HG02759 (cell line): Measurements from ENCODE around the gene RARG.

Experiments used
- ATAC-seq: cut with Tn5 transposase; IDR thresholded peaks from one replicate; pipeline ENCODE4 v1.9.1; 2021; ENCODE audit warnings: mild to moderate bottlenecking, moderate library complexity; ENCODE audit not compliant: unreplicated experiment

Gene RARG

DNA sequence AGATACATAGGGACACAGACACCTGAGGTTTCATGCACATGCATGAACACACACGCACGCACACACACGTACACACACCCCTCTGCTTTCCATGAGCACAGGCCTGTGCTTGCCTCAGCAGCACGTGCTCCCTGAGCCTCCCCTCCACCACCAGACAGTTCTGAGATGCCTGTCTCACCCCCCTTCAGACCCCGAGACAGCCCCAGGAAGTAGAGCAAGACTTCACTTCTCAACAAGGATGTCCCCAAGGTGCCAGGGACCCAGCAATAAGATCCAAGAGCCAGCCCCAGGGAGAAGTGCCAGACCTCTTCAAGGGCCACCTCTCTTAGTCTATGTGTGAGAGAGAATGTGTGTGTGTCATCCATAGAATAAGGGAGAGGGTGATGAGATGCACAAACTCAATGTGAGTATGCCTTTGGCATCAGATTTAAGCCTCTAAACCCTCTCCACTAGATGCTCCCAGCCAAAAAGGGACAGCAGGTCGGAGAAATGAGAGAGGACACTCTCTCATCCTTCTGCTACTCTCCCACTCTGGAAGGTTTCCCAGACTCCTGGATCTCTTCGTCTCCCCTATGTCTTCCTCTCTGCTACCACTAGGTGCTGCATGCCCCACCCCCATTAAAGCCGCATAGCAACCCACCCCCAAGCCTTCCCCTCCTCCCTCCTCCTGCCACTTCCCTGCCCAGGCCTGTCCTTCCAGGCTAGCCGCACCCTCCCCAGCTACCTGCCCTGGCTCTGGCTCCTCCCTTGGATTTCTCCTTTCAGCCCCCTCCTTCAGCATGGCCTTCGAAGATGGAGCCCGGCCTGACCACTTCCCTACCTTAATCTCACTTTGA lies 7.7 kb downstream of the RARG start:
- ATAC-seq: no peak

DNA sequence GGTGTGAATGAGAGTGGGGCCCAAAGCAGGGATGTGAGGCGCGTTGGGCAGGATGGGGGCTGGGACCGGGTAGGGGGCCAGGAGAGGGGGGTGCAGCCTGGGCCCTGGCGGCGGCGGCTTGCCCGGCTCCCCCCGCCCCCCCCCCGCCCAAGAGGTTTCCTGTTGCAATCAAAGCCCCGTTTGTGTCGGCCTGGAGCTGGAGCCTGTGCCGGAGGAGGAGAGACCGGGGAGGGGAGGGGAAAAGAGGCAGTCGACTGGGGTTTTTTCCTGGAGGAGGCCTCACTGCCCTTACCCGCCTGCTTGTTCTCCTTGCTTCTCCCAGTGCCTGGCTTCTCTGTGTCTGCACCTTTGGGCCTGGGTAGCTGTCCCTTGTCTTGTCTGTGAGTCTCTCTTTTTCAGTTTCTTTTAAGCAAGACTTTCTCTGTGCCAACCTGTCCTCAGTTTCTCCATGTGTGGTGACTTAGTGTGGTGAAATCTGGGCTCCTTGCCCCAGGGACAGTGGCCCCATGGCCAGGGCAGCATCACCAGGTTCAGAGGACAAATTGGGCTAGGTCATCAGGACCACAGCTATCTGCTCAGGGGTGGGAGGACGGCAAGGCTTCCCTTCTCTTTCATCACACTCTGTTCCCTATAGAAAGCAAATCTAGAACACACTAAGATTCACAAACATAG lies 8.5 kb downstream of the RARG start:
- ATAC-seq: no peak

DNA sequence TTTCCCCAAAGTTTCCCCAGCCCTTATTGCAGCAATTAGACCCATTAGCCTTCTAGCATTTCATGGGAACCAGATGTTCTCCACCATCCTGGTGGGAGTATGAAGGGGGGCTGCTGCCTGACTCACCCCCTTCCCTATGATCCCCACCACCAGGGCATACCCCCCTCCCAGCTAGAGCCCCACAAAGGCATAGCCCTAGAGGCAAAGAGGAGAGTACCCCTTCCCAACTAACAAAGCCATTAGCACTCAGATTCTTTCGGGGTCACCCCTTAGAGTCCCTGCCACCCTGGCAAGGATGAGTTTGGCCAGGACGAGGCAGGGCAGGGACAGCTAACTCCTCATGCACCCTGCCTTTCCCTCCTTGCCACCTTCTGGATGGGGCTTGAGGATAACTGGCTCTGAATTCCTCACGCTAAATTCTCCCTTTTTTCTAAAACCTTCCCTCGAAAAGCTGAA lies 9.2 kb downstream of the RARG start:
- no peak for ATAC-seq

DNA sequence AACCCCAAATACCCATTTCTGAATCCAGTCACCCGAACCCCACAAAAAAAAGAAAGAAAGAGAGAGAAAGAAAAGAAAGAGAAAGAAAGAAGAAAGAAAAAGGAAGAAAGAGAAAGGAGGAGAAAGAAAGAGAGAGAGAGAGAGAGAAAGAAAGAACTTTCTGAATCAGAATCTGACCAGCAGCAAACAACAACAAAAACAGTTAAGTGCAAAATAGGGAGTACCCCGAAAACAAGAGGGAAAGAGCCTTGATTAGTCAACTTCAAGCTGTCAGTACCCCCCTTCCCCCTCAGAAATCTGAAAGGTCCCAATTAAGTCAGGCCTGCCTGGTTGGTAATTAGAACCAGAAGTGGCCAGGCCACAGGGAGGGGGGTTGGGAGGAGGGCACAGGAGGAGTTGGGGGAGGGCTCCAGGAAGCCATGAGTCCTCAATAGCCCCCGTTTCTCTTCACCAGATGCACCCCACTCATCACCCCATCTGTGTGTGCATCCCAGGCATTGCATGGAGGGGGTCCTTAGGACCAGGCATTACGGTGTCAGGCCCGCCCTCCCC lies 9.8 kb downstream of the RARG start:
- ATAC-seq: no peak

DNA sequence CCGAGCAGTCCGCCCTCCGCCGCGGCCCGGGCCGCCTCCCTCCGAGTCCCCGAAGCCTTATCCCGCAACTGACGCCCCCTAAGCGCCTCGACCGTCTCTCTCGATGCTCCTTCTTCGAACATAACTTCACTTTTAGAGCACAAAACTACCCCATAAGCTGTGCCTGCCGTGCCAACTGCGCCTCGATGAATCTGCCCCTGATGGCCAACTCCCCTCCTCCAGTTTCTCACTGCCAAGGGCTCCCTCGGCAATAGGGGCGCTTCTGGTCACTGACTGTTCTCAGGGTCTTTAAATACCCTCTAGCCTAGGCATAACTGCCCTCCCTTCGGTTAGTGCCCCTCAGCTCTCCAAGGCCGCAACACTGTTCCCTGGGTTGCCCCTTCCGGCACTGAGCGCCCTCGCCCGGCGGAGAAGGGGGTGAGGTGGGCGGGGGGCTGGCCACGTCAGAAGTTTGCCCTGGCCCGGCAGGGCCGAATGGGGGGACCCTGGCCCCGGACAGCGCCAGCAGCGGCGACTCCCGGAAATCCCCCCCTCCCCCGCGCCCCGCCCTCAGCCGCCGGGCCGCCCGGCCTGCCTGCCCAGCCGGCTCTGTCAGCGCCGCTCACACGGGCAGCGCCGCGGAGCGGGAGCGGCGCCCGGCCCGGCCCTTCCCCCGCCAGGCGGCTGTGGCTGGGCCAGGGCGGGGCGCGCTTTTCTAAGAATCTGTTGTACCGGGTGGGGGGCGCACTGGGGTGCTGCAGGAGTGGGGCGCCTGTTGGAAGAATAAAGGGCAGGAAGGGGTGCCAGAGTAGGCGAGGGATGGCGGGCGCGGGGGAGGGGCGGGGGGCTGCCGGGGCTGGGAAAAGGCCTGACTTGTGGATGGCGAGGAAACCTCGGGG lies 10.6 kb downstream of the RARG start:
- ATAC-seq: peak; percentile 33

DNA sequence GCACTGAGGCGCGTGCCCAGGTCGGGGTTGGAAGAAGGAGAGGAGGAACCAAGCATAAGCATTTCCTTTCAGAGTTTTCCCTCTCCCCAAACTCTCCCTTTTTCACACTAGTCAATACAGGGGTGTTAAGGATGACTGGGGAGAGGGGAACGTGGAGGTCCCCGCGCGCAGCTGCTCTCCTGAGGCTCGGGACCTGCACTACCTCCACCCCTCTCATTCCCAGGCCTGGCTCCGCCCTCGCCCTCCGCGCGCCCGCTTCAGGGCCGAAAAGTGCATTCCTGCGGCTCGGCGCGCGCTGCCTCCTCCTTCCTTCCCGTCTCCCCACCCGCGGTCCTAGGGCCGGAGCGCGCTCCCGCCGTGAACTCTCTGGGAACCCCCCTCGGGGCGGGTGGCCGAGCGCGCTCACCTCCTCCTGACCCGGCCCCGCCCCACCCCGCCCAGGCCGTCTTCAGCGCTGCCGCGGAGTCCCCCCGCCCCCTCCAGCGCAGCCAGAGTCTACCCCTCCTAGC lies 11.3 kb downstream of the RARG start:
- peak; percentile 64 for ATAC-seq

- peak; percentile 28 for ATAC-seq
Observed at GRCh38 chr12:53219956-53220693, 11.9 kb downstream of the RARG start.

- ATAC-seq: peak; percentile 8
Observed at GRCh38 chr12:53219292-53219955, 12.6 kb downstream of the RARG start.

- no peak for ATAC-seq
Observed at GRCh38 chr12:53218551-53219291, 13.3 kb downstream of the RARG start.

- ATAC-seq: no peak
Observed at GRCh38 chr12:53217931-53218307, 14.1 kb downstream of the RARG start.

- no peak for ATAC-seq
Observed at GRCh38 chr12:53217051-53217930, 14.7 kb downstream of the RARG start.

GRCh38 chr12:53215497-53215896 lies 16.5 kb downstream of the RARG start:
- ATAC-seq: no peak

- no peak for ATAC-seq
Observed at GRCh38 chr12:53214687-53215455, 17.1 kb downstream of the RARG start.

GRCh38 chr12:53214221-53214620 lies 17.8 kb downstream of the RARG start:
- no peak for ATAC-seq

GRCh38 chr12:53213348-53213747 lies 18.7 kb downstream of the RARG start:
- ATAC-seq: peak; percentile 48

DNA sequence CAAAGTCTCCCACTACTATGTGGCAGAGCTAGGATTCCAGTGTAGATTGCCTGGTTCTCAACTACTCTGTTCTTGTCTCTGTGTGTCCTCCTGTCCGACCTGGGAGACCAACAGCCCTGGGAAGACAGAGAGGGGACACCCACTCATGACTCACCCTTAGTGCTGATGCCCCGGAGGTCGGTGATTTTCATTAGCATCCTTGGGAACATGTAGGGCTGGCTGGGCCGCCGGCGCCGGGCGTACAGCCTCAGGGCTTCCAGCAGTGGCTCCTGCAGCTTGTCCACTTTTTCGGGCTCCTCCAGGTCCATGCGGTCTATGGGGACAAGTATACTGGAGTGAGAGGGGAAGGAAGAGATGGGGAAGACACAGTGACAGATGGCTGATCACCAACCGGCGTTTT lies 19.1 kb downstream of the RARG start:
- ATAC-seq: no peak
